DMS53 treated with DMSO at 0.1 percent for 48 hours (cell line): ENCODE data around the gene OSBPL6.

ENCODE experiments used
- DNase-seq: peaks from one replicate; lab custom pipeline; 2025; ENCODE audit not compliant: unreplicated experiment; lab: John Stamatoyannopoulos, UW

Gene OSBPL6

GRCh38 chr2:178426388-178426787 is 232.1 kb downstream of the OSBPL6 start:
- DNase-seq = no peak

- no peak for DNase-seq
Observed at GRCh38 chr2:178427458-178427857, 233.1 kb downstream of the OSBPL6 start.

- no peak for DNase-seq
Observed at GRCh38 chr2:178428396-178428806, 234.1 kb downstream of the OSBPL6 start.

- no peak for DNase-seq
Observed at GRCh38 chr2:178429336-178429735, 235.0 kb downstream of the OSBPL6 start.

- DNase-seq = no peak
Observed at GRCh38 chr2:178436662-178437061, 242.3 kb downstream of the OSBPL6 start.

- no peak for DNase-seq
Observed at GRCh38 chr2:178441426-178441825, 247.1 kb downstream of the OSBPL6 start.

- no peak for DNase-seq
Observed at GRCh38 chr2:178448968-178449661, 254.8 kb downstream of the OSBPL6 start.

GRCh38 chr2:178449700-178450523 is 255.6 kb downstream of the OSBPL6 start:
- DNase-seq = peak; percentile 68

GRCh38 chr2:178450524-178450773 is 256.1 kb downstream of the OSBPL6 start:
- peak; percentile 88 for DNase-seq

GRCh38 chr2:178450774-178451525 is 256.6 kb downstream of the OSBPL6 start, which contains the start of the genes PJVK and PRKRA:
PJVK (plus strand) TSS chr2:178451378; CDS start chr2:178453410, 2,032 bp downstream.
PRKRA (minus strand) TSS chr2:178451175; CDS start chr2:178451030, 145 bp downstream.
- DNase-seq = peak; percentile 96

GRCh38 chr2:178452334-178452733 is 258.0 kb downstream of the OSBPL6 start:
- no peak for DNase-seq
